HEK293 (cell line): Measurements from ENCODE around the gene MAGI2.

Source experiments
- CTCF ChIA-PET: fragments of 350-600 bp; formaldehyde crosslinking; extraction: SDS; loops from one replicate; lab custom pipeline; 2021; ENCODE audit warnings: antibody characterized with exemption; lab: Yijun Ruan, JAX
- POLR2A ChIA-PET: fragments of 300-600 bp; formaldehyde crosslinking; extraction: SDS; loops from one replicate; lab custom pipeline; 2020; ENCODE audit warnings: antibody characterized with exemption, inconsistent platforms; lab: Yijun Ruan, JAX
- H3K27ac ChIP-seq: fragments of 200-500 bp; sonication (Bioruptor generic); 2 replicates; pipeline ENCODE4 v1.5.1; 2014; ENCODE audit warnings: low read depth, low read length, control low read depth, inconsistent platforms; ENCODE audit errors: extremely low read depth
- H3K36me3 ChIP-seq, 2 experiments: fragments of 200-500 bp in 1 of 2; sonication (Bioruptor generic) in 1 of 2; 1 replicate in 1 of 2; 2 replicates in 1 of 2; pipeline ENCODE4 v1.5.1; 2014 to 2017; ENCODE audit warnings: inconsistent platforms in 2 of 2, low read length in 2 of 2; ENCODE audit not compliant: control insufficient read depth in 2 of 2, insufficient read depth in 1 of 2
- H3K4me1 ChIP-seq: fragments of 200-500 bp; sonication (Bioruptor generic); 2 replicates; pipeline ENCODE4 v1.5.1; 2014; ENCODE audit warnings: mild to moderate bottlenecking, low read length, inconsistent platforms; ENCODE audit not compliant: control insufficient read depth, insufficient read depth
- H3K4me3 ChIP-seq: 2 replicates; pipeline ENCODE4 v1.5.1; 2011; ENCODE audit warnings: low read depth, mild to moderate bottlenecking, control low read depth, low read length, moderate library complexity
- H3K9me3 ChIP-seq: fragments of 200-500 bp; sonication (Bioruptor generic); 2 replicates; pipeline ENCODE4 v1.5.1; 2014; ENCODE audit warnings: low read depth, low read length, inconsistent platforms; ENCODE audit not compliant: control insufficient read depth, insufficient read depth
- GLIS1 ChIP-seq: fragments of 450-650 bp; formaldehyde crosslinking; IDR thresholded peaks from 2 replicates; pipeline ENCODE4 v1.5.1; 2016; ENCODE audit warnings: missing biosample characterization, missing genetic modification characterization
- ZBTB7A ChIP-seq: fragments of 450-650 bp; formaldehyde crosslinking; IDR thresholded peaks from 2 replicates; pipeline ENCODE4 v1.5.1; 2016; ENCODE audit warnings: low read depth, missing biosample characterization, missing genetic modification characterization
- ZBTB8A ChIP-seq: fragments of 450-650 bp; formaldehyde crosslinking; IDR thresholded peaks from 2 replicates; pipeline ENCODE4 v1.5.1; 2016; ENCODE audit warnings: missing biosample characterization, missing genetic modification characterization
- ZNF2 ChIP-seq: fragments of 450-650 bp; formaldehyde crosslinking; IDR thresholded peaks from 2 replicates; pipeline ENCODE4 v1.5.1; 2016; ENCODE audit warnings: missing biosample characterization, missing genetic modification characterization
- ZNF214 ChIP-seq: fragments of 450-650 bp; formaldehyde crosslinking; IDR thresholded peaks from 2 replicates; pipeline ENCODE4 v1.5.1; 2017; ENCODE audit warnings: missing biosample characterization, mild to moderate bottlenecking, missing genetic modification characterization, borderline replicate concordance
- ZNF350 ChIP-seq: fragments of 450-650 bp; formaldehyde crosslinking; IDR thresholded peaks from 2 replicates; pipeline ENCODE4 v1.5.0; 2017; ENCODE audit warnings: missing biosample characterization, mild to moderate bottlenecking, missing genetic modification characterization
- ZNF473 ChIP-seq: fragments of 450-650 bp; formaldehyde crosslinking; IDR thresholded peaks from 2 replicates; pipeline ENCODE4 v1.5.1; 2017; ENCODE audit warnings: missing biosample characterization, missing genetic modification characterization
- ZNF501 ChIP-seq: fragments of 450-650 bp; formaldehyde crosslinking; IDR thresholded peaks from 2 replicates; pipeline ENCODE4 v1.5.1; 2016; ENCODE audit warnings: missing biosample characterization, missing genetic modification characterization
- ZNF529 ChIP-seq: fragments of 450-650 bp; formaldehyde crosslinking; IDR thresholded peaks from 2 replicates; pipeline ENCODE4 v1.5.1; 2017; ENCODE audit warnings: missing genetic modification characterization, missing biosample characterization; ENCODE audit not compliant: insufficient replicate concordance
- ZNF596 ChIP-seq: fragments of 450-650 bp; IDR thresholded peaks from 2 replicates; pipeline ENCODE4 v1.5.0; 2018; ENCODE audit warnings: missing biosample characterization, mild to moderate bottlenecking, missing genetic modification characterization, moderate library complexity
- ZNF600 ChIP-seq: fragments of 450-650 bp; formaldehyde crosslinking; IDR thresholded peaks from 2 replicates; pipeline ENCODE4 v1.5.1; 2016; ENCODE audit warnings: missing biosample characterization, missing genetic modification characterization
- ZNF623 ChIP-seq: fragments of 450-650 bp; formaldehyde crosslinking; IDR thresholded peaks from 2 replicates; pipeline ENCODE4 v1.5.1; 2016; ENCODE audit warnings: missing biosample characterization, missing genetic modification characterization
- ZNF658 ChIP-seq: fragments of 450-650 bp; formaldehyde crosslinking; IDR thresholded peaks from 2 replicates; pipeline ENCODE4; 2016; ENCODE audit warnings: missing biosample characterization, missing genetic modification characterization
- ZNF776 ChIP-seq: fragments of 450-650 bp; formaldehyde crosslinking; IDR thresholded peaks from 2 replicates; pipeline ENCODE4 v1.5.0; 2017; ENCODE audit warnings: missing biosample characterization, missing genetic modification characterization, borderline replicate concordance
- ZSCAN16 ChIP-seq: fragments of 450-650 bp; formaldehyde crosslinking; IDR thresholded peaks from 2 replicates; pipeline ENCODE4 v1.5.1; 2016; ENCODE audit warnings: missing biosample characterization, missing genetic modification characterization
- ZXDB ChIP-seq: fragments of 450-650 bp; formaldehyde crosslinking; IDR thresholded peaks from 2 replicates; pipeline ENCODE4 v1.5.1; 2016; ENCODE audit warnings: missing biosample characterization, missing genetic modification characterization
- TF ChIP-seq, protein P1 (sequence below): fragments of 450-650 bp; formaldehyde crosslinking; conservative IDR thresholded peaks from 2 replicates; pipeline ENCODE4 v1.5.1; 2016; ENCODE audit warnings: low read depth, missing biosample characterization, missing genetic modification characterization
- TF ChIP-seq, protein P2 (sequence below): fragments of 450-650 bp; formaldehyde crosslinking; IDR thresholded peaks from 2 replicates; pipeline ENCODE4 v1.5.1; 2017; ENCODE audit warnings: missing biosample characterization, missing genetic modification characterization
- TF ChIP-seq, protein P3 (sequence below): fragments of 450-650 bp; formaldehyde crosslinking; IDR thresholded peaks from 2 replicates; pipeline ENCODE4 v1.5.1; 2016; ENCODE audit warnings: missing biosample characterization, missing genetic modification characterization
- TF ChIP-seq, protein P4 (sequence below): fragments of 450-650 bp; formaldehyde crosslinking; IDR thresholded peaks from 2 replicates; pipeline ENCODE4 v1.5.1; 2016; ENCODE audit warnings: missing biosample characterization, missing genetic modification characterization
- TF ChIP-seq, protein P5 (sequence below): fragments of 450-650 bp; formaldehyde crosslinking; IDR thresholded peaks from 2 replicates; pipeline ENCODE4 v1.5.1; 2016; ENCODE audit warnings: missing biosample characterization, missing genetic modification characterization

Gene MAGI2

DNA sequence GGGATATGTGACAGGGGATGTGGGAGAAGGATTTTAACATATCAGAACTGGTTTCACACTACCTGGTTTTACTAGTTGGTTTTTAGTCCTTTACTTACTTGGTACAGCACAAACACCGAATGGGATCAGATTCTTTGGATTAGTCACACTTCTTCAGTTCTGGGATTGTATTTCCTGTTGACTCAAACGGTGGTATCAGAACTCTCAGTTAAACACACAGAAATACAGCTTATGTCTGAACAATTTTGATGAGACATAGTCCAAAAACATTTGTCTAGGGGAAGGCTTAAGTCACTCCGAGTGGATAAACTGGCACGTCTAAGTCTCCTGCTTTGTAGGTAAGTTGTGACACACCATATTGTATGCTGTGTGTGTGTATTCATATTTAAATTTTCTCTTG lies 1174.4 kb downstream of the MAGI2 start:
- Histone ChIP-seq H3K4me1 (no peaks in the 10 kb centered on the region), H3K36me3 (no peaks in the 10 kb centered on the region), H3K9me3 (no peaks in the 10 kb centered on the region)
- POLR2A ChIA-PET = no interaction called here
- no peak for TF ChIP-seq ZXDB (tag by site-specific recombination)
- TF ChIP-seq, all 188 proteins: peak for 0
- H3K27ac ChIP-seq = no peak overlapping the region
- no peak overlapping the region for H3K4me3 ChIP-seq
- CTCF ChIA-PET = no interaction called here

DNA sequence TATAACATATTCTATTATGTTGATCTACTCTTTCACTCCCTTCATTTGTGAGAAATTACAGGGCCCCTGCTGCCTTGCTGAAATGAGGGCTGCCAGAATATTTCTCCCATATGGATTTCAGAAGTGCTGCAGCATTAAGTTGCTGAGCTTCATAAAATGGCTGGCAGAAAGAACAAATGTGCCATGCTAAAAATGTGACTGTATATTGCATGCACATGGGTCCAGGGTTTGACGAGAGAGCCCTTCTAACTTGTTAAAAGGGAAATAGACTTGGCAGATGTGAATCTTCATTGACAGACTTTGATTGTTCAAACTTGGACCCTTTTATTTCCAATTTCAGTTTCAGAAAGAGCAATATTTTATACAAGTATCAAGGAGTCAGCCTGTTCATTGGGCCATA lies 1186.3 kb downstream of the MAGI2 start:
- no peak overlapping the region for H3K27ac ChIP-seq
- H3K4me3 ChIP-seq = no peak overlapping the region
- H3K9me3 ChIP-seq = no peaks in the 10 kb centered on the region
- no peaks in the 10 kb centered on the region for H3K4me1 ChIP-seq
- POLR2A ChIA-PET = no interaction called here
- CTCF ChIA-PET = interaction anchor here (0.7 kb wide), 1 partner anchor 457 kb away, joined by 5 read pairs; no protein-coding TSS in a partner anchor
- TF ChIP-seq, protein P1, sequence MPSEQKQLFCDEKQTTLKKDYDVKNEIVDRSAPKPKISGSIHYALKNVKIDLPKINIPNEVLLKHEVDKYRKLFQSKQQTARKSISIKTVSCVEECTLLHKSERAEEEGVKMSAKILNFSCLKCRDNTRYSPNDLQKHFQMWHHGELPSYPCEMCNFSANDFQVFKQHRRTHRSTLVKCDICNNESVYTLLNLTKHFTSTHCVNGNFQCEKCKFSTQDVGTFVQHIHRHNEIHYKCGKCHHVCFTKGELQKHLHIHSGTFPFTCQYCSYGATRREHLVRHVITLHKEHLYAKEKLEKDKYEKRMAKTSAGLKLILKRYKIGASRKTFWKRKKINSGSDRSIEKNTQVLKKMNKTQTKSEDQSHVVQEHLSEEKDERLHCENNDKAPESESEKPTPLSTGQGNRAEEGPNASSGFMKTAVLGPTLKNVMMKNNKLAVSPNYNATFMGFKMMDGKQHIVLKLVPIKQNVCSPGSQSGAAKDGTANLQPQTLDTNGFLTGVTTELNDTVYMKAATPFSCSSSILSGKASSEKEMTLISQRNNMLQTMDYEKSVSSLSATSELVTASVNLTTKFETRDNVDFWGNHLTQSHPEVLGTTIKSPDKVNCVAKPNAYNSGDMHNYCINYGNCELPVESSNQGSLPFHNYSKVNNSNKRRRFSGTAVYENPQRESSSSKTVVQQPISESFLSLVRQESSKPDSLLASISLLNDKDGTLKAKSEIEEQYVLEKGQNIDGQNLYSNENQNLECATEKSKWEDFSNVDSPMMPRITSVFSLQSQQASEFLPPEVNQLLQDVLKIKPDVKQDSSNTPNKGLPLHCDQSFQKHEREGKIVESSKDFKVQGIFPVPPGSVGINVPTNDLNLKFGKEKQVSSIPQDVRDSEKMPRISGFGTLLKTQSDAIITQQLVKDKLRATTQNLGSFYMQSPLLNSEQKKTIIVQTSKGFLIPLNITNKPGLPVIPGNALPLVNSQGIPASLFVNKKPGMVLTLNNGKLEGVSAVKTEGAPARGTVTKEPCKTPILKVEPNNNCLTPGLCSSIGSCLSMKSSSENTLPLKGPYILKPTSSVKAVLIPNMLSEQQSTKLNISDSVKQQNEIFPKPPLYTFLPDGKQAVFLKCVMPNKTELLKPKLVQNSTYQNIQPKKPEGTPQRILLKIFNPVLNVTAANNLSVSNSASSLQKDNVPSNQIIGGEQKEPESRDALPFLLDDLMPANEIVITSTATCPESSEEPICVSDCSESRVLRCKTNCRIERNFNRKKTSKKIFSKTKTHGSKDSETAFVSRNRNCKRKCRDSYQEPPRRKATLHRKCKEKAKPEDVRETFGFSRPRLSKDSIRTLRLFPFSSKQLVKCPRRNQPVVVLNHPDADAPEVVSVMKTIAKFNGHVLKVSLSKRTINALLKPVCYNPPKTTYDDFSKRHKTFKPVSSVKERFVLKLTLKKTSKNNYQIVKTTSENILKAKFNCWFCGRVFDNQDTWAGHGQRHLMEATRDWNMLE (tag by site-specific recombination) = no peak
- no peak for TF ChIP-seq ZNF214 (tag by site-specific recombination)
- no peak for TF ChIP-seq ZNF658 (tag by site-specific recombination)
- no peak for TF ChIP-seq ZNF529
- no peak for TF ChIP-seq ZNF350 (tag by site-specific recombination)
- TF ChIP-seq ZNF2 (tag by site-specific recombination) = no peak
- TF ChIP-seq, protein P2, sequence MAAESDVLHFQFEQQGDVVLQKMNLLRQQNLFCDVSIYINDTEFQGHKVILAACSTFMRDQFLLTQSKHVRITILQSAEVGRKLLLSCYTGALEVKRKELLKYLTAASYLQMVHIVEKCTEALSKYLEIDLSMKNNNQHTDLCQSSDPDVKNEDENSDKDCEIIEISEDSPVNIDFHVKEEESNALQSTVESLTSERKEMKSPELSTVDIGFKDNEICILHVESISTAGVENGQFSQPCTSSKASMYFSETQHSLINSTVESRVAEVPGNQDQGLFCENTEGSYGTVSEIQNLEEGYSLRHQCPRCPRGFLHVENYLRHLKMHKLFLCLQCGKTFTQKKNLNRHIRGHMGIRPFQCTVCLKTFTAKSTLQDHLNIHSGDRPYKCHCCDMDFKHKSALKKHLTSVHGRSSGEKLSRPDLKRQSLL = no peak
- TF ChIP-seq, protein P3, sequence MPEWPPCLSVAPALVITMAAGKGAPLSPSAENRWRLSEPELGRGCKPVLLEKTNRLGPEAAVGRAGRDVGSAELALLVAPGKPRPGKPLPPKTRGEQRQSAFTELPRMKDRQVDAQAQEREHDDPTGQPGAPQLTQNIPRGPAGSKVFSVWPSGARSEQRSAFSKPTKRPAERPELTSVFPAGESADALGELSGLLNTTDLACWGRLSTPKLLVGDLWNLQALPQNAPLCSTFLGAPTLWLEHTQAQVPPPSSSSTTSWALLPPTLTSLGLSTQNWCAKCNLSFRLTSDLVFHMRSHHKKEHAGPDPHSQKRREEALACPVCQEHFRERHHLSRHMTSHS = no peak
- no peak for TF ChIP-seq ZNF623 (tag by site-specific recombination)
- TF ChIP-seq ZNF776 = no peak
- TF ChIP-seq GLIS1 (tag by site-specific recombination) = no peak
- TF ChIP-seq ZBTB7A (tag by site-specific recombination) = no peak
- TF ChIP-seq, protein P4, sequence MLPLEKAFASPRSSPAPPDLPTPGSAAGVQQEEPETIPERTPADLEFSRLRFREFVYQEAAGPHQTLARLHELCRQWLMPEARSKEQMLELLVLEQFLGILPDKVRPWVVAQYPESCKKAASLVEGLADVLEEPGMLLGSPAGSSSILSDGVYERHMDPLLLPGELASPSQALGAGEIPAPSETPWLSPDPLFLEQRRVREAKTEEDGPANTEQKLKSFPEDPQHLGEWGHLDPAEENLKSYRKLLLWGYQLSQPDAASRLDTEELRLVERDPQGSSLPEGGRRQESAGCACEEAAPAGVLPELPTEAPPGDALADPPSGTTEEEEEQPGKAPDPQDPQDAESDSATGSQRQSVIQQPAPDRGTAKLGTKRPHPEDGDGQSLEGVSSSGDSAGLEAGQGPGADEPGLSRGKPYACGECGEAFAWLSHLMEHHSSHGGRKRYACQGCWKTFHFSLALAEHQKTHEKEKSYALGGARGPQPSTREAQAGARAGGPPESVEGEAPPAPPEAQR (tag by site-specific recombination) = no peak
- TF ChIP-seq, protein P5, sequence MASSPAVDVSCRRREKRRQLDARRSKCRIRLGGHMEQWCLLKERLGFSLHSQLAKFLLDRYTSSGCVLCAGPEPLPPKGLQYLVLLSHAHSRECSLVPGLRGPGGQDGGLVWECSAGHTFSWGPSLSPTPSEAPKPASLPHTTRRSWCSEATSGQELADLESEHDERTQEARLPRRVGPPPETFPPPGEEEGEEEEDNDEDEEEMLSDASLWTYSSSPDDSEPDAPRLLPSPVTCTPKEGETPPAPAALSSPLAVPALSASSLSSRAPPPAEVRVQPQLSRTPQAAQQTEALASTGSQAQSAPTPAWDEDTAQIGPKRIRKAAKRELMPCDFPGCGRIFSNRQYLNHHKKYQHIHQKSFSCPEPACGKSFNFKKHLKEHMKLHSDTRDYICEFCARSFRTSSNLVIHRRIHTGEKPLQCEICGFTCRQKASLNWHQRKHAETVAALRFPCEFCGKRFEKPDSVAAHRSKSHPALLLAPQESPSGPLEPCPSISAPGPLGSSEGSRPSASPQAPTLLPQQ (tag by site-specific recombination) = no peak
- TF ChIP-seq ZNF473 = no peak
- no peak for TF ChIP-seq ZNF600 (tag by site-specific recombination)
- no peak for TF ChIP-seq ZBTB8A (tag by site-specific recombination)
- TF ChIP-seq ZNF596 (tag by site-specific recombination) = no peak
- TF ChIP-seq ZNF501 (tag by site-specific recombination) = no peak
- no peak for TF ChIP-seq ZSCAN16 (tag by site-specific recombination)
- TF ChIP-seq, all 188 proteins: peak for 0
- H3K36me3 ChIP-seq = no peaks in the 10 kb centered on the region
